Nephron progenitor cell (in vitro differentiated cells): Measurements from ENCODE around the gene CDK6.

Source experiments
- DNase-seq: peaks from one replicate; pipeline ENCODE4 v3.0.0; 2021
- H3K27ac Mint-ChIP-seq: 2 replicates; pipeline ENCODE4 v1.8.0; 2021; ENCODE audit warnings: mild to moderate bottlenecking, moderate library complexity, mixed read lengths
- H3K27me3 Mint-ChIP-seq: 2 replicates; pipeline ENCODE4 v1.8.0; 2021; ENCODE audit warnings: mild to moderate bottlenecking, low read depth, mixed read lengths; ENCODE audit not compliant: poor library complexity
- H3K36me3 Mint-ChIP-seq: 2 replicates; pipeline ENCODE4 v1.8.0; 2021; ENCODE audit warnings: low read depth, mixed read lengths
- H3K4me1 Mint-ChIP-seq: 2 replicates; pipeline ENCODE4 v1.8.0; 2021; ENCODE audit warnings: mixed read lengths
- H3K4me3 Mint-ChIP-seq: 2 replicates; pipeline ENCODE4 v1.8.0; 2021; ENCODE audit warnings: mild to moderate bottlenecking, moderate library complexity, mixed read lengths
- H3K9me3 Mint-ChIP-seq: 2 replicates; pipeline ENCODE4 v1.8.0; 2021; ENCODE audit warnings: mild to moderate bottlenecking, moderate library complexity, mixed read lengths
- TF ChIP-seq, protein P1 (sequence below): fragments of 200-600 bp; sonication (generic); IDR thresholded peaks from 2 replicates; pipeline ENCODE4 v1.5.0; 2021; ENCODE audit warnings: antibody characterized with exemption

Gene CDK6

DNA sequence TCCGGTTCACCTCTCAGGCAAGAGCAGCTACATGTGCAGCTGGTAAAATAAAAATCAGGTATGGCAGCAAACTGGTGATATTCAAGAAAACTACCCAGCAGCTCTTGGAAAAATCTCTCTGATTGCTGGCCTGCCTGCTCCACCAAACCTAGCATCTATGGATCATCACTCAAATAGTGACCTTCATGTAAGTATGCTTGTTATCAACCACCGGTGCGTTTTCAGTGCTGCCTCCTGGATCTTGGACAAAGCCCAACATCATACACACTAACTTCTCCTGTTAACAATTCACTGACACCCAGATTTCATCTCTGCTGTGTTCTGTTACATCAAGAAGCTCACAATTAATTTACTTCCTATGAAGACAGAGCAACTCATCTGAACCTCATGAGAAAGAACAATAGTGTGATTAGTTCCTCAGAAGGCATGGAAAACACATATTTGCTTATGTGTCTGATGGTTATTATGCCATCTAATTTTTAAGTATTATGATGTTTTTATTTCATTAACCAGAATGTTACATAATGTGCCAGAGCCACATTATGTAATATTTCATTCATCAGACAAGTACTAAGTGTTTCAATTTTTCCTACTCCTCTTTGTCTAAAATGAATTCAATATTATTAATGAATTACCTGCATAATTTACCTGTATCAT lies 8.8 kb downstream of the CDK6 start:
- no peaks in the 10 kb centered on the region for H3K27me3 Mint-ChIP-seq
- H3K27ac Mint-ChIP-seq, result no peak overlapping the region
- H3K9me3 Mint-ChIP-seq, result no peaks in the 10 kb centered on the region
- H3K36me3 Mint-ChIP-seq, result peaks cover 9% of the 10 kb centered on the region
- H3K4me1 Mint-ChIP-seq, result peaks cover 38% of the 10 kb centered on the region
- H3K4me3 Mint-ChIP-seq, result no peak overlapping the region
- TF ChIP-seq, protein P1, sequence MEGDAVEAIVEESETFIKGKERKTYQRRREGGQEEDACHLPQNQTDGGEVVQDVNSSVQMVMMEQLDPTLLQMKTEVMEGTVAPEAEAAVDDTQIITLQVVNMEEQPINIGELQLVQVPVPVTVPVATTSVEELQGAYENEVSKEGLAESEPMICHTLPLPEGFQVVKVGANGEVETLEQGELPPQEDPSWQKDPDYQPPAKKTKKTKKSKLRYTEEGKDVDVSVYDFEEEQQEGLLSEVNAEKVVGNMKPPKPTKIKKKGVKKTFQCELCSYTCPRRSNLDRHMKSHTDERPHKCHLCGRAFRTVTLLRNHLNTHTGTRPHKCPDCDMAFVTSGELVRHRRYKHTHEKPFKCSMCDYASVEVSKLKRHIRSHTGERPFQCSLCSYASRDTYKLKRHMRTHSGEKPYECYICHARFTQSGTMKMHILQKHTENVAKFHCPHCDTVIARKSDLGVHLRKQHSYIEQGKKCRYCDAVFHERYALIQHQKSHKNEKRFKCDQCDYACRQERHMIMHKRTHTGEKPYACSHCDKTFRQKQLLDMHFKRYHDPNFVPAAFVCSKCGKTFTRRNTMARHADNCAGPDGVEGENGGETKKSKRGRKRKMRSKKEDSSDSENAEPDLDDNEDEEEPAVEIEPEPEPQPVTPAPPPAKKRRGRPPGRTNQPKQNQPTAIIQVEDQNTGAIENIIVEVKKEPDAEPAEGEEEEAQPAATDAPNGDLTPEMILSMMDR, result no peak
- DNase-seq, result no peak

DNA sequence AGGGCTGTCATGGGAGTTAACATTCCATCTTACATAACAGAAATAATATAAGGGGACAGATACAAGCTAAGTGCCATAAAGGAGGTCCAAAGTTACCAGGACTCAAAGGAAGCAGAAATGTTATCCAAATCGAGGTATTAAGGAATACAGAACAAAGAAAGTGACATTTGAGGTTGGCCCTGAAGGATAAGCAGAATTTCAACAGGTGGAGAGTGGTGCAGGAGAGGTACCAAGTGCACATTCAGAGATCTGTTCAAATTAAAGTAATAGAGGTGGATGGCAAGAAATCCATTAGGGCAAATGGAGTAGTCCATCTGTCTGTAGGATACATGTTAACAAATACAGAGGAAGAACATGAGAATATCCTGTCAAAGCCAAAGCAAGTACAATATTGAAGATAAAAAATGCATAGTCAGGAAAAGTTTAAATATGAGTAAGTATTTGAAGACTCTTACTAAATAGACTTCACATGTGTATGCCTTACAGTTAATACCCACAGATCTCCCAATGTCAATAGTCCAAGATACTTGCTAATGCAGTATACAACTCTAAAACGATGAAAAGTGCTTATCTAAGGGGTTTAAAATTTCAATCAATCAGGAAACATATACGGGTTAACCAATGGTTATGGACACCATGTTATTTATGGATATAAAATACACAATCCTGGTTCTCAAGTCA lies 10.0 kb downstream of the CDK6 start:
- H3K9me3 Mint-ChIP-seq, result no peaks in the 10 kb centered on the region
- H3K27me3 Mint-ChIP-seq, result no peaks in the 10 kb centered on the region
- H3K27ac Mint-ChIP-seq, result no peak overlapping the region
- no peak for DNase-seq
- no peak overlapping the region for H3K4me3 Mint-ChIP-seq
- peaks cover 9% of the 10 kb centered on the region for H3K36me3 Mint-ChIP-seq
- peaks cover 26% of the 10 kb centered on the region for H3K4me1 Mint-ChIP-seq
- TF ChIP-seq, protein P1, result no peak

GRCh38 chr7:92824901-92825480 lies 11.4 kb downstream of the CDK6 start:
- TF ChIP-seq, protein P1, result no peak
- Mint-ChIP-seq H3K27ac (no peak overlapping the region), H3K4me1 (peaks cover 12% of the 10 kb centered on the region), H3K27me3 (no peaks in the 10 kb centered on the region), H3K9me3 (peaks cover 5% of the 10 kb centered on the region), H3K4me3 (no peak overlapping the region), H3K36me3 (peaks cover 22% of the 10 kb centered on the region)
- DNase-seq, result no peak

DNA sequence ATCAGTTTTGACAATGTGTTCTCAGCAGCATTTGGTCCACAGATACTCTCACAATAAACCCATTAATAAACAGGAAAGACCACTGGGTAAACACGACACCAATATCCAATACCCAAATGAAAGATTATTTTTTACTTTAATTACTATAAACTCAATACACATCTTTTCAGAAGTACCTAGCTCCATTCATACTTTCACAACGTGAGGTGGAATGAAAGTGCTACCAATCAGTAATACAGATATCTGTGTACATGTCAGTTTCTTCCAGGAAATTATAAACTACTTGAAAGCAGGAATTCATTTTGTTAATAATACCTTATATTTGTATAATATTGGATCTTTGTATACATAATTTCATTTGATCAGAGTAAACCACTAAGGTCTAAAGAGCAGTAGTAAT lies 11.9 kb downstream of the CDK6 start:
- no peak overlapping the region for H3K4me3 Mint-ChIP-seq
- H3K36me3 Mint-ChIP-seq, result peaks cover 27% of the 10 kb centered on the region
- peaks cover 7% of the 10 kb centered on the region for H3K4me1 Mint-ChIP-seq
- H3K27ac Mint-ChIP-seq, result no peak overlapping the region
- TF ChIP-seq, protein P1, result no peak
- DNase-seq, result no peak
- H3K27me3 Mint-ChIP-seq, result no peaks in the 10 kb centered on the region
- peaks cover 10% of the 10 kb centered on the region for H3K9me3 Mint-ChIP-seq

DNA sequence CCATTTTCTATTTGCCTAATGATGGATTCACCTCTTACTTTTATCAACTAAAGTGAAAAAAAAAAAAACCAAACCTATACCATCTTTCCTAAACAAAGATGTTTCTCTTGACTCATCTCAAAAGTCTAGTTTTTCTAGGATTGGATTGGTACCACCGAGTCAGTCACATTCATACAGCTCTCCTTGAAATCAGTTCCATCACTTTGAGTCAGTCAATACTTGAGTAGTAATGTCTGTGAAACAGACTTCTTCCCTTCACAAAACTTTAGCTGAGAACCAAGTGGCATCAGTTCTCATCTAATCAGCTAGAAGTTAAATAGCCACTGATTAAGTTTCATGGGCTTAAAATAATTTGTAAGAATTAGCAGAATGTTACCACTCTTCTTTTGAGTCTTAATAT lies 13.3 kb downstream of the CDK6 start:
- no peak overlapping the region for H3K4me3 Mint-ChIP-seq
- peaks cover 41% of the 10 kb centered on the region for H3K36me3 Mint-ChIP-seq
- H3K9me3 Mint-ChIP-seq, result peaks cover 24% of the 10 kb centered on the region
- H3K27ac Mint-ChIP-seq, result no peak overlapping the region
- TF ChIP-seq, protein P1, result no peak
- H3K27me3 Mint-ChIP-seq, result no peaks in the 10 kb centered on the region
- no peak for DNase-seq
- peaks cover under 1% of the 10 kb centered on the region for H3K4me1 Mint-ChIP-seq
